CD4-positive, alpha-beta memory T cell (primary cell): ENCODE data around the gene AVPR2. TPM values are rescaled to one million over a fixed set of nuclear protein-coding genes. Genes with fewer than 3 reads are reported as not detected.

ENCODE experiments used
- CTCF ChIA-PET: fragments of 350-600 bp; sonication (Branson Sonifier 250); formaldehyde crosslinking; loops from one replicate; lab custom pipeline; 2021; ENCODE audit warnings: inconsistent platforms; ENCODE audit not compliant: partially characterized antibody; lab: Charles Lee
- POLR2A ChIA-PET: fragments of 350-600 bp; sonication (Branson Sonifier 250); formaldehyde crosslinking; loops from one replicate; lab custom pipeline; 2021; ENCODE audit not compliant: partially characterized antibody; lab: Charles Lee
- DNase-seq, 5 donors: peaks; one replicate each; pipeline versions ENCODE4 v3.0.0 to v3.0.0-alpha.2; 2020 to 2022; ENCODE audit warnings: mixed read lengths in 1 of 5
- H3K27ac ChIP-seq: one replicate; pipeline ENCODE4 v1.7.0; 2013; ENCODE audit warnings: low read depth, low read length
- H3K27me3 ChIP-seq: 2 replicates; pipeline ENCODE4 v1.7.0; 2013; ENCODE audit warnings: mild to moderate bottlenecking, low read length, moderate library complexity; ENCODE audit not compliant: insufficient read depth
- H3K36me3 ChIP-seq: 2 replicates; pipeline ENCODE4 v1.7.0; 2013; ENCODE audit warnings: mild to moderate bottlenecking, low read length, moderate library complexity; ENCODE audit not compliant: insufficient read depth
- H3K4me1 ChIP-seq: 2 replicates; pipeline ENCODE4 v1.7.0; 2013; ENCODE audit warnings: mild to moderate bottlenecking, low read length, moderate library complexity; ENCODE audit not compliant: insufficient read depth
- H3K4me3 ChIP-seq, 2 donors: one replicate each; pipeline ENCODE4 v1.7.0; 2013; ENCODE audit warnings: low read length in 2 of 2, mild to moderate bottlenecking in 1 of 2
- H3K9me3 ChIP-seq, 2 donors: one replicate each; pipeline ENCODE4 v1.7.0; 2013; ENCODE audit warnings: low read length in 2 of 2, control low read depth in 1 of 2; ENCODE audit not compliant: control insufficient read depth in 1 of 2
- H3K27ac Mint-ChIP-seq, 7 donors: one replicate each; pipeline ENCODE4 v1.8.0; 2020 to 2021; ENCODE audit warnings: mixed read lengths in 7 of 7, mild to moderate bottlenecking in 6 of 7, inconsistent platforms in 3 of 7, moderate library complexity in 3 of 7
- H3K27me3 Mint-ChIP-seq, 2 donors: one replicate each; pipeline ENCODE4 v1.8.0; 2020 to 2021; ENCODE audit warnings: mixed read lengths in 2 of 2
- H3K36me3 Mint-ChIP-seq, 2 donors: one replicate each; pipeline ENCODE4 v1.8.0; 2020 to 2021; ENCODE audit warnings: mixed read lengths in 2 of 2, inconsistent platforms in 1 of 2, mild to moderate bottlenecking in 1 of 2
- H3K4me1 Mint-ChIP-seq, 4 donors: one replicate each; pipeline ENCODE4 v1.8.0; 2020 to 2021; ENCODE audit warnings: mixed read lengths in 4 of 4, mild to moderate bottlenecking in 1 of 4
- H3K4me3 Mint-ChIP-seq, 8 donors: one replicate each; pipeline ENCODE4 v1.8.0; 2020 to 2021; ENCODE audit warnings: mixed read lengths in 8 of 8, mild to moderate bottlenecking in 7 of 8, moderate library complexity in 6 of 8, inconsistent platforms in 3 of 8
- H3K9me3 Mint-ChIP-seq, 8 donors: one replicate each; pipeline ENCODE4 v1.8.0; 2020 to 2021; ENCODE audit warnings: mixed read lengths in 8 of 8, mild to moderate bottlenecking in 5 of 8, inconsistent platforms in 3 of 8, moderate library complexity in 1 of 8
- intact Hi-C: fragments of 100-400 bp; cut with micrococcal nuclease; formaldehyde crosslinking; loops from one replicate; pipeline ENCODE4 v1.15.1; 2023
- polyA plus RNA-seq, 2 donors: library from polyadenylated mRNA; unstranded; fragments of 300-500 nt; fragmentation: Illumina TruSeq; gene quantifications; one replicate each; pipeline ENCODE4 v1.2.3, GENCODE V29; 2021
- total RNA-seq, 2 experiments: library from RNA; stranded (reverse); gene quantifications; one replicate each; pipeline ENCODE4 v1.2.3, GENCODE V29; 2021

AVPR2 gene
- total and polyA plus RNA-seq, 4 experiments from 2014 or later = 0.15 TPM; not detected in 3

- no peak for DNase-seq
- Histone ChIP-seq H3K27ac (no peak overlapping the region), H3K4me1 (peaks cover 9% of the 10 kb centered on the region), H3K27me3 (peaks cover 5% of the 10 kb centered on the region), H3K4me3 (no peak overlapping the region), H3K9me3 (no peaks in the 10 kb centered on the region), H3K36me3 (no peaks in the 10 kb centered on the region)
- no peak overlapping the region for H3K4me3 Mint-ChIP-seq
- H3K9me3 Mint-ChIP-seq = peaks cover 0 to 5% (median 0%) of the 10 kb centered on the region in 8 donors
- peaks cover 1 to 30% (median 6%) of the 10 kb centered on the region in 4 donors for H3K4me1 Mint-ChIP-seq
- no peaks in the 10 kb centered on the region for H3K36me3 Mint-ChIP-seq
- POLR2A ChIA-PET = no interaction called here
- no peak overlapping the region for H3K27ac Mint-ChIP-seq
- CTCF ChIA-PET = no interaction called here
- intact Hi-C loops = loop anchor here (10.0 kb wide), 1 partner anchor 57 kb away; no protein-coding TSS in a partner anchor
- peaks cover 9% of the 10 kb centered on the region in 2 donors for H3K27me3 Mint-ChIP-seq
These were observed 22.4 kb upstream of the AVPR2 start for GRCh38 chrX:153882086-153882498.

GRCh38 chrX:153882557-153882956 is 21.9 kb upstream of the AVPR2 start:
- CTCF ChIA-PET = no interaction called here
- H3K27ac ChIP-seq = no peak overlapping the region
- Mint-ChIP-seq H3K27me3 (peaks cover 9% of the 10 kb centered on the region in 2 donors), H3K36me3 (no peaks in the 10 kb centered on the region), H3K4me1 (peaks cover 1 to 27% (median 5%) of the 10 kb centered on the region in 4 donors), H3K4me3 (no peak overlapping the region), H3K27ac (no peak overlapping the region), H3K9me3 (peaks cover 0 to 6% (median 0%) of the 10 kb centered on the region in 8 donors)
- H3K4me1 ChIP-seq = peaks cover 9% of the 10 kb centered on the region
- no peaks in the 10 kb centered on the region for H3K9me3 ChIP-seq
- no peak overlapping the region for H3K4me3 ChIP-seq
- POLR2A ChIA-PET = no interaction called here
- H3K36me3 ChIP-seq = no peaks in the 10 kb centered on the region
- peaks cover 5% of the 10 kb centered on the region for H3K27me3 ChIP-seq
- DNase-seq = no peak
- intact Hi-C loops = loop anchor here (10.0 kb wide), 1 partner anchor 58 kb away; no protein-coding TSS in a partner anchor

GRCh38 chrX:153883163-153883843 is 21.2 kb upstream of the AVPR2 start:
- Histone ChIP-seq H3K4me3 (no peak overlapping the region), H3K9me3 (no peaks in the 10 kb centered on the region), H3K4me1 (peaks cover 9% of the 10 kb centered on the region), H3K36me3 (no peaks in the 10 kb centered on the region), H3K27me3 (peaks cover 5% of the 10 kb centered on the region), H3K27ac (no peak overlapping the region)
- ChIA-PET CTCF (no interaction called here), POLR2A (no interaction called here)
- H3K9me3 Mint-ChIP-seq = peaks cover 0 to 6% (median 0%) of the 10 kb centered on the region in 8 donors
- intact Hi-C loops = loop anchor here (10.0 kb wide), 1 partner anchor 59 kb away; no protein-coding TSS in a partner anchor
- peaks cover 9% of the 10 kb centered on the region in 2 donors for H3K27me3 Mint-ChIP-seq
- no peak for DNase-seq
- H3K4me3 Mint-ChIP-seq = no peak overlapping the region
- no peak overlapping the region for H3K27ac Mint-ChIP-seq
- H3K4me1 Mint-ChIP-seq = peaks cover 1 to 19% (median 3%) of the 10 kb centered on the region in 4 donors
- no peaks in the 10 kb centered on the region for H3K36me3 Mint-ChIP-seq

GRCh38 chrX:153884136-153884535 is 20.3 kb upstream of the AVPR2 start:
- Mint-ChIP-seq H3K36me3 (no peaks in the 10 kb centered on the region), H3K27me3 (peaks cover 5 to 7% of the 10 kb centered on the region in 2 donors), H3K9me3 (peaks cover 0 to 3% (median 0%) of the 10 kb centered on the region in 8 donors), H3K27ac (no peak overlapping the region), H3K4me1 (peaks cover 0 to 13% (median 2%) of the 10 kb centered on the region in 4 donors), H3K4me3 (peak overlapping the region in 1 of 8 donors; percentile 39)
- H3K27me3 ChIP-seq = peaks cover 5% of the 10 kb centered on the region
- POLR2A ChIA-PET = no interaction called here
- no peak overlapping the region for H3K27ac ChIP-seq
- DNase-seq = no peak
- no peaks in the 10 kb centered on the region for H3K9me3 ChIP-seq
- peaks cover 9% of the 10 kb centered on the region for H3K4me1 ChIP-seq
- no peak overlapping the region for H3K4me3 ChIP-seq
- intact Hi-C loops = loop anchor here (10.0 kb wide), 1 partner anchor 59 kb away; no protein-coding TSS in a partner anchor
- H3K36me3 ChIP-seq = no peaks in the 10 kb centered on the region
- CTCF ChIA-PET = no interaction called here

GRCh38 chrX:153884590-153884989 is 19.9 kb upstream of the AVPR2 start:
- H3K9me3 ChIP-seq = no peaks in the 10 kb centered on the region
- no peak overlapping the region for H3K4me3 ChIP-seq
- peaks cover 0 to 10% (median 1%) of the 10 kb centered on the region in 4 donors for H3K4me1 Mint-ChIP-seq
- H3K4me3 Mint-ChIP-seq = peak overlapping the region in 1 of 8 donors; percentile 39
- H3K27me3 Mint-ChIP-seq = peaks cover 4 to 6% of the 10 kb centered on the region in 2 donors
- no peak for DNase-seq
- H3K27ac ChIP-seq = no peak overlapping the region
- peaks cover 9% of the 10 kb centered on the region for H3K4me1 ChIP-seq
- H3K36me3 ChIP-seq = no peaks in the 10 kb centered on the region
- H3K9me3 Mint-ChIP-seq = peaks cover 0 to 3% (median 0%) of the 10 kb centered on the region in 8 donors
- H3K27ac Mint-ChIP-seq = no peak overlapping the region
- ChIA-PET POLR2A (no interaction called here), CTCF (no interaction called here)
- intact Hi-C loops = loop anchor here (10.0 kb wide), 1 partner anchor 60 kb away; no protein-coding TSS in a partner anchor
- H3K27me3 ChIP-seq = peaks cover 5% of the 10 kb centered on the region
- no peaks in the 10 kb centered on the region for H3K36me3 Mint-ChIP-seq

- DNase-seq = no peak
- Mint-ChIP-seq H3K4me3 (peak overlapping the region in 3 of 8 donors; percentile 50 to 55 (median 55)), H3K9me3 (peaks cover 0 to 3% (median 0%) of the 10 kb centered on the region in 8 donors), H3K36me3 (no peaks in the 10 kb centered on the region), H3K4me1 (peaks cover 0 to 10% (median 1%) of the 10 kb centered on the region in 4 donors), H3K27me3 (peaks cover 4 to 6% of the 10 kb centered on the region in 2 donors), H3K27ac (peak overlapping the region in 1 of 7 donors; percentile 21)
- H3K9me3 ChIP-seq = no peaks in the 10 kb centered on the region
- ChIA-PET CTCF (no interaction called here), POLR2A (no interaction called here)
- H3K4me1 ChIP-seq = peaks cover 9% of the 10 kb centered on the region
- intact Hi-C loops = loop anchor here (10.0 kb wide), 1 partner anchor 60 kb away; no protein-coding TSS in a partner anchor
- peaks cover 5% of the 10 kb centered on the region for H3K27me3 ChIP-seq
- no peak overlapping the region for H3K4me3 ChIP-seq
- no peak overlapping the region for H3K27ac ChIP-seq
- no peaks in the 10 kb centered on the region for H3K36me3 ChIP-seq
These were observed 19.2 kb upstream of the AVPR2 start for GRCh38 chrX:153885208-153885787.
